Panc1 (cell line): ENCODE results near the gene KRT73. TPM values are rescaled to one million over a fixed set of nuclear protein-coding genes. Genes with fewer than 3 reads are reported as not detected.

Experiments used
- ATAC-seq: fragments of 200-7000 bp; cut with Tn5 transposase; 2 replicates; pipeline ENCODE4 v1.9.1; 2020; ENCODE audit warnings: mild to moderate bottlenecking, moderate library complexity
- BruUV-seq: library from RNA; stranded (reverse); fragments of 400-500 nt; replicated peaks from 2 replicates; lab custom pipeline; 2021; lab: Mats Ljungman, UMichigan
- CTCF ChIA-PET: fragments of 300-600 bp; sonication (Branson Sonifier 250); formaldehyde crosslinking; loops from one replicate; lab custom pipeline; 2022; ENCODE audit warnings: antibody characterized with exemption; lab: Charles Lee
- POLR2A ChIA-PET: fragments of 300-600 bp; sonication (Branson Sonifier 250); formaldehyde crosslinking; loops from one replicate; lab custom pipeline; 2022; ENCODE audit warnings: antibody characterized with exemption; lab: Charles Lee
- DNase-seq: peaks from one replicate; pipeline ENCODE4 v3.0.0-alpha.2; 2010; ENCODE audit warnings: low read depth, low spot score
- H3K27ac ChIP-seq: 2 replicates; pipeline ENCODE4 v1.5.1; 2011; ENCODE audit warnings: mild to moderate bottlenecking, low read length, inconsistent platforms
- H3K27me3 ChIP-seq: fragments of 200-500 bp; sonication (Bioruptor generic); 2 replicates; pipeline ENCODE4 v1.6.0; 2014; ENCODE audit warnings: low read length, inconsistent platforms; ENCODE audit not compliant: control insufficient read depth, insufficient read depth
- H3K36me3 ChIP-seq: fragments of 200-500 bp; sonication (Bioruptor generic); 2 replicates; pipeline ENCODE4 v1.5.1; 2014; ENCODE audit warnings: inconsistent platforms, mild to moderate bottlenecking, low read length, moderate library complexity; ENCODE audit not compliant: control insufficient read depth, insufficient read depth
- H3K4me1 ChIP-seq: 2 replicates; pipeline ENCODE4 v1.5.1; 2011; ENCODE audit warnings: inconsistent platforms, mild to moderate bottlenecking, low read length, moderate library complexity; ENCODE audit not compliant: control insufficient read depth, insufficient read depth
- H3K4me3 ChIP-seq, 2 experiments: 2 replicates each; pipeline ENCODE4 v1.5.1; 2011 to 2012; ENCODE audit warnings: low read depth in 2 of 2, low read length in 2 of 2, mild to moderate bottlenecking in 2 of 2, inconsistent platforms in 1 of 2, moderate library complexity in 1 of 2
- H3K9me3 ChIP-seq: fragments of 200-500 bp; sonication (Bioruptor generic); 2 replicates; pipeline ENCODE4 v1.5.1; 2014; ENCODE audit warnings: low read depth, mild to moderate bottlenecking, inconsistent platforms, low read length, moderate library complexity; ENCODE audit not compliant: control insufficient read depth, insufficient read depth
- POLR2AphosphoS5 ChIP-seq: IDR thresholded peaks from 2 replicates; pipeline ENCODE4 v1.6.1; 2012; ENCODE audit warnings: mild to moderate bottlenecking, low read depth, low read length, moderate library complexity
- SIN3A ChIP-seq: IDR thresholded peaks from 2 replicates; pipeline ENCODE4 v1.6.1; 2012; ENCODE audit warnings: low read depth, mild to moderate bottlenecking, low read length, moderate library complexity, borderline replicate concordance; ENCODE audit not compliant: insufficient read depth
- TCF7L2 ChIP-seq: IDR thresholded peaks from 2 replicates; pipeline ENCODE4 v1.6.1; 2011; ENCODE audit warnings: mild to moderate bottlenecking, low read depth, low read length, inconsistent platforms
- in situ Hi-C: cut with HindIII; loops from 2 replicates; pipeline ENCODE4 v1.10.0; 2016; ENCODE audit warnings: low sequenced_read_pairs, low pct_unique_long_range_greater_than_20kb
- intact Hi-C: fragments of 100-400 bp; cut with micrococcal nuclease; formaldehyde crosslinking; loops from one replicate; pipeline ENCODE4 v1.10.0; 2022; ENCODE audit not compliant: unreplicated experiment
- total RNA-seq: library from RNA; stranded (reverse); gene quantifications from one replicate; pipeline ENCODE4 v1.2.1, GENCODE V29; 2021; ENCODE audit not compliant: unreplicated experiment
- TF ChIP-seq, protein P1 (sequence below): fragments of 450-650 bp; IDR thresholded peaks from 2 replicates; pipeline ENCODE4 v1.5.1; 2017; ENCODE audit warnings: mild to moderate bottlenecking
- TF ChIP-seq, protein P2 (sequence below), 2 experiments: IDR thresholded peaks; 2 replicates each; pipeline ENCODE4 v1.6.1; 2011 to 2012; ENCODE audit warnings: low read depth in 2 of 2, control low read depth in 1 of 2, low read length in 1 of 2, mild to moderate bottlenecking in 1 of 2, moderate library complexity in 1 of 2; ENCODE audit not compliant: insufficient read depth in 1 of 2

Gene KRT73
- total RNA-seq, 1 experiment from 2014 or later = not detected

DNA sequence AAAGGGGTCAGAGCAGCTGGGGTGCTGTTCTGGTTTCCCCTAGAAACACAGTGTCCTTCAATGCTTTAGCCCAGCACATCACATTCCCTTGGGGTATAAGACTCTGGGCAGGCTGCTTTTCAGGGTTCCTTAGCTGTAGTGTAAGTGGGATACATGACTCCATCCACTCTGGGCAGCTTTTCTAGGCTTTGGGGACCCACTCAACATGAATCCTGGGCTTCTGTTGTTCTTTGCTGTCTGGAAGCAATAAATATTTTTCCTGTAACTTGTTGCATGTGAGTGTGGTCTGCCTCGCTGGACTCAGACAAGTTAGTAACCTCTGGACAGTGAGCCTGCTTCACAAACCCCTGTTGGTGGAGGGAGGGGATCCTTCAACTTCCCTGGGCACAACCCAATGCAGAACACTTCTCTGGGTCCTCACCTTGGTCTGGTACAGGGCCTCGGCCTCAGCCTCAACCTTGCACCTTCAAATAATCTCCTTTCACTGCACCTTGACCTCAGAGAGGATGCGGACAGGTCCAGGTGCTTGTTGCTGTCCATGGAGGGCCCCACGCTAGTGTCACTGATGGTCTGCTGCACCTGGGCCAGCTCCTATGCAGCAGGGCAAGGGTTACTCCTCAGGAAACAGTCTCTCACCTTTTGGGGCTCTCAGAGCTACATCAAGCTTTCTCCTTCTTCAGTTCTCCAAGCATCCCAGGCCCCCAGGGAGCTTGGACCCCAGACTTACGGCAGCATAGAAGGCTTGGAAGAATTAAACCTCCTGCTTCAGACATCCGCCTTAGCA is 13.5 kb upstream of the KRT73 start:
- in situ Hi-C loops = no loop called here
- ChIA-PET CTCF (no interaction called here), POLR2A (no interaction called here)
- BruUV-seq = no TSS peak
- H3K27ac ChIP-seq = no peak overlapping the region
- TF ChIP-seq, protein P1, sequence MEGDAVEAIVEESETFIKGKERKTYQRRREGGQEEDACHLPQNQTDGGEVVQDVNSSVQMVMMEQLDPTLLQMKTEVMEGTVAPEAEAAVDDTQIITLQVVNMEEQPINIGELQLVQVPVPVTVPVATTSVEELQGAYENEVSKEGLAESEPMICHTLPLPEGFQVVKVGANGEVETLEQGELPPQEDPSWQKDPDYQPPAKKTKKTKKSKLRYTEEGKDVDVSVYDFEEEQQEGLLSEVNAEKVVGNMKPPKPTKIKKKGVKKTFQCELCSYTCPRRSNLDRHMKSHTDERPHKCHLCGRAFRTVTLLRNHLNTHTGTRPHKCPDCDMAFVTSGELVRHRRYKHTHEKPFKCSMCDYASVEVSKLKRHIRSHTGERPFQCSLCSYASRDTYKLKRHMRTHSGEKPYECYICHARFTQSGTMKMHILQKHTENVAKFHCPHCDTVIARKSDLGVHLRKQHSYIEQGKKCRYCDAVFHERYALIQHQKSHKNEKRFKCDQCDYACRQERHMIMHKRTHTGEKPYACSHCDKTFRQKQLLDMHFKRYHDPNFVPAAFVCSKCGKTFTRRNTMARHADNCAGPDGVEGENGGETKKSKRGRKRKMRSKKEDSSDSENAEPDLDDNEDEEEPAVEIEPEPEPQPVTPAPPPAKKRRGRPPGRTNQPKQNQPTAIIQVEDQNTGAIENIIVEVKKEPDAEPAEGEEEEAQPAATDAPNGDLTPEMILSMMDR = no peak
- TF ChIP-seq TCF7L2 (no peak), POLR2AphosphoS5 (no peak), SIN3A (no peak)
- TF ChIP-seq, protein P2, sequence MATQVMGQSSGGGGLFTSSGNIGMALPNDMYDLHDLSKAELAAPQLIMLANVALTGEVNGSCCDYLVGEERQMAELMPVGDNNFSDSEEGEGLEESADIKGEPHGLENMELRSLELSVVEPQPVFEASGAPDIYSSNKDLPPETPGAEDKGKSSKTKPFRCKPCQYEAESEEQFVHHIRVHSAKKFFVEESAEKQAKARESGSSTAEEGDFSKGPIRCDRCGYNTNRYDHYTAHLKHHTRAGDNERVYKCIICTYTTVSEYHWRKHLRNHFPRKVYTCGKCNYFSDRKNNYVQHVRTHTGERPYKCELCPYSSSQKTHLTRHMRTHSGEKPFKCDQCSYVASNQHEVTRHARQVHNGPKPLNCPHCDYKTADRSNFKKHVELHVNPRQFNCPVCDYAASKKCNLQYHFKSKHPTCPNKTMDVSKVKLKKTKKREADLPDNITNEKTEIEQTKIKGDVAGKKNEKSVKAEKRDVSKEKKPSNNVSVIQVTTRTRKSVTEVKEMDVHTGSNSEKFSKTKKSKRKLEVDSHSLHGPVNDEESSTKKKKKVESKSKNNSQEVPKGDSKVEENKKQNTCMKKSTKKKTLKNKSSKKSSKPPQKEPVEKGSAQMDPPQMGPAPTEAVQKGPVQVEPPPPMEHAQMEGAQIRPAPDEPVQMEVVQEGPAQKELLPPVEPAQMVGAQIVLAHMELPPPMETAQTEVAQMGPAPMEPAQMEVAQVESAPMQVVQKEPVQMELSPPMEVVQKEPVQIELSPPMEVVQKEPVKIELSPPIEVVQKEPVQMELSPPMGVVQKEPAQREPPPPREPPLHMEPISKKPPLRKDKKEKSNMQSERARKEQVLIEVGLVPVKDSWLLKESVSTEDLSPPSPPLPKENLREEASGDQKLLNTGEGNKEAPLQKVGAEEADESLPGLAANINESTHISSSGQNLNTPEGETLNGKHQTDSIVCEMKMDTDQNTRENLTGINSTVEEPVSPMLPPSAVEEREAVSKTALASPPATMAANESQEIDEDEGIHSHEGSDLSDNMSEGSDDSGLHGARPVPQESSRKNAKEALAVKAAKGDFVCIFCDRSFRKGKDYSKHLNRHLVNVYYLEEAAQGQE (IDR thresholded peaks at IDR 0.05; ENCODE audit: insufficient read depth in 1 of 2, low read depth in 2 of 2, low read length in 1 of 2) = no peak
- 0 out of 2 replicates have a peak, but pooled peaks cover 3% of the 10 kb centered on the region for H3K27me3 ChIP-seq
- intact Hi-C loops = no loop called here
- no peak for DNase-seq
- no peaks in the 10 kb centered on the region for H3K36me3 ChIP-seq
- H3K4me1 ChIP-seq = no peaks in the 10 kb centered on the region
- H3K9me3 ChIP-seq = no peaks in the 10 kb centered on the region
- H3K4me3 ChIP-seq = no peak overlapping the region
- no peak for ATAC-seq

DNA sequence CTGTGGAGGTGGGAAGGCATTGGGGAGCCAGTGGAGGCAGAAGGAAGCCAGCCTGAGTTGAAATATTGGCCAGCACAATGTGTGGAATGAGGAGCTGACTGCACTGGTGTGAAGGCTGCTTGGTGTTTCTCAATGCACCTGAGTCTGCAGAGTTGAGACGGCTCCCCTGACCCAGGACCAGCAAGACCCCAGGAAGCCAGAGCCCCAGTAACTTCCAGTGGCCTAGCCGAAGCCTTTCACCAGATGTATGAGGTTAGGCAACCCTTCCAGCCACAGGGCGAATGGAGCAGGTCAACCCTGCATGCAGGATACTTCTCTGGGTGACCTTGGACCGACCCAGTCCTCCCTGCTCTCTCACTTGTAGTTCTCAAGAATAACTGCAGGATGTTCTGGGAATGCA is 12.9 kb upstream of the KRT73 start:
- no peaks in the 10 kb centered on the region for H3K36me3 ChIP-seq
- no peak for TF ChIP-seq SIN3A
- no peak for TF ChIP-seq TCF7L2
- TF ChIP-seq, protein P1 = no peak
- TF ChIP-seq POLR2AphosphoS5 = no peak
- TF ChIP-seq, protein P2 (IDR thresholded peaks at IDR 0.05; ENCODE audit: insufficient read depth in 1 of 2, low read depth in 2 of 2, low read length in 1 of 2) = no peak
- H3K9me3 ChIP-seq = no peaks in the 10 kb centered on the region
- no peaks in the 10 kb centered on the region for H3K4me1 ChIP-seq
- in situ Hi-C loops = no loop called here
- no TSS peak for BruUV-seq
- no peak overlapping the region for H3K27ac ChIP-seq
- no peak for ATAC-seq
- no peak overlapping the region for H3K4me3 ChIP-seq
- intact Hi-C loops = no loop called here
- ChIA-PET POLR2A (no interaction called here), CTCF (no interaction called here)
- no peak for DNase-seq
- H3K27me3 ChIP-seq = peaks cover 3% of the 10 kb centered on the region; the same call in 1 of the 2 replicates
